GM18517 (cell line): Measurements from ENCODE around the gene C21orf58.

ENCODE experiments used
- ATAC-seq: cut with Tn5 transposase; IDR thresholded peaks from one replicate; pipeline ENCODE4 v1.9.1; 2021; ENCODE audit warnings: mild to moderate bottlenecking, moderate library complexity; ENCODE audit not compliant: unreplicated experiment

C21orf58 gene

GRCh38 chr21:46297338-46298271 is 26.1 kb downstream of the C21orf58 start:
- ATAC-seq, result no peak

- peak; percentile 42 for ATAC-seq
These were observed 27.5 kb downstream of the C21orf58 start for GRCh38 chr21:46295996-46296752.

GRCh38 chr21:46295177-46295770 is 28.4 kb downstream of the C21orf58 start:
- ATAC-seq, result no peak

- no peak for ATAC-seq
These were observed 29.0 kb downstream of the C21orf58 start for GRCh38 chr21:46294647-46295176.

- ATAC-seq, result no peak
These were observed 32.1 kb downstream of the C21orf58 start for GRCh38 chr21:46291561-46291960.

- no peak for ATAC-seq
These were observed 34.0 kb downstream of the C21orf58 start for GRCh38 chr21:46289655-46290179.

- ATAC-seq, result no peak
These were observed 36.1 kb downstream of the C21orf58 start for GRCh38 chr21:46287541-46287940.

GRCh38 chr21:46286648-46287002 is 37.0 kb downstream of the C21orf58 start:
- no peak for ATAC-seq

- peak; percentile 81 for ATAC-seq
These were observed 37.7 kb downstream of the C21orf58 start, which contains the start of gene YBEY for GRCh38 chr21:46285761-46286647. TSS of gene YBEY (plus strand) at chr21:46286342. CDS start at chr21:46286914, 572 bp downstream.

GRCh38 chr21:46285206-46285661 is 38.4 kb downstream of the C21orf58 start, which contains the start of gene MCM3AP:
TSS of gene MCM3AP (minus strand) at chr21:46285611. CDS start at chr21:46285286, 325 bp downstream.
- ATAC-seq, result no peak

- ATAC-seq, result no peak
These were observed 38.9 kb downstream of the C21orf58 start for GRCh38 chr21:46284733-46285132.

- ATAC-seq, result no peak
These were observed 39.5 kb downstream of the C21orf58 start for GRCh38 chr21:46284077-46284644.

GRCh38 chr21:46274797-46275390 is 48.8 kb downstream of the C21orf58 start:
- no peak for ATAC-seq

- ATAC-seq, result no peak
These were observed 50.3 kb downstream of the C21orf58 start for GRCh38 chr21:46273341-46273740.

- ATAC-seq, result no peak
These were observed 54.2 kb downstream of the C21orf58 start for GRCh38 chr21:46269466-46269865.

GRCh38 chr21:46268371-46268770 is 55.3 kb downstream of the C21orf58 start:
- ATAC-seq, result no peak

GRCh38 chr21:46266946-46267345 is 56.7 kb downstream of the C21orf58 start:
- no peak for ATAC-seq

GRCh38 chr21:46265736-46266525 is 57.7 kb downstream of the C21orf58 start:
- no peak for ATAC-seq
